NCI-H2196 (cell line): Measurements from ENCODE around the gene DNM1L.
"Not testable (repeated sequence)": the region's sequence is repeated elsewhere in the genome, so short reads cannot be mapped to it uniquely, and the experiment has no call there.

Experiments
- DNase-seq: peaks from one replicate; lab custom pipeline; 2025; ENCODE audit not compliant: unreplicated experiment; lab: John Stamatoyannopoulos, UW

DNM1L gene

GRCh38 chr12:32695787-32696186 is 16.7 kb downstream of the DNM1L start:
- DNase-seq: no peak

- no peak for DNase-seq
Measured at GRCh38 chr12:32697445-32697844, 18.3 kb downstream of the DNM1L start.

GRCh38 chr12:32698285-32698684 is 19.2 kb downstream of the DNM1L start:
- DNase-seq: no peak

- not testable (repeated sequence) for DNase-seq
Measured at GRCh38 chr12:32699437-32699836, 20.3 kb downstream of the DNM1L start.

- no peak for DNase-seq
Measured at GRCh38 chr12:32702473-32702872, 23.4 kb downstream of the DNM1L start.

GRCh38 chr12:32702946-32703345 is 23.8 kb downstream of the DNM1L start:
- no peak for DNase-seq

GRCh38 chr12:32705783-32706182 is 26.7 kb downstream of the DNM1L start:
- no peak for DNase-seq

GRCh38 chr12:32706335-32707024 is 27.4 kb downstream of the DNM1L start:
- DNase-seq: no peak

GRCh38 chr12:32708926-32709325 is 29.8 kb downstream of the DNM1L start:
- no peak for DNase-seq

GRCh38 chr12:32714772-32715171 is 35.7 kb downstream of the DNM1L start:
- DNase-seq: no peak

GRCh38 chr12:32718926-32719325 is 39.8 kb downstream of the DNM1L start:
- no peak for DNase-seq

- not testable (repeated sequence) for DNase-seq
Measured at GRCh38 chr12:32725308-32725707, 46.2 kb downstream of the DNM1L start.

GRCh38 chr12:32726286-32726685 is 47.2 kb downstream of the DNM1L start:
- DNase-seq: no peak

- DNase-seq: no peak
Measured at GRCh38 chr12:32727237-32727636, 48.1 kb downstream of the DNM1L start.

- DNase-seq: no peak
Measured at GRCh38 chr12:32734952-32735351, 55.9 kb downstream of the DNM1L start.

GRCh38 chr12:32736445-32736844 is 57.3 kb downstream of the DNM1L start:
- no peak for DNase-seq

GRCh38 chr12:32737715-32738114 is 58.6 kb downstream of the DNM1L start:
- no peak for DNase-seq

- DNase-seq: no peak
Measured at GRCh38 chr12:32739279-32739678, 60.2 kb downstream of the DNM1L start.

- no peak for DNase-seq
Measured at GRCh38 chr12:32742133-32742532, 63.0 kb downstream of the DNM1L start.

- no peak for DNase-seq
Measured at GRCh38 chr12:32743264-32743663, 64.2 kb downstream of the DNM1L start.

GRCh38 chr12:32753605-32754004 is 74.5 kb downstream of the DNM1L start:
- DNase-seq: no peak

GRCh38 chr12:32754111-32754510 is 75.0 kb downstream of the DNM1L start:
- DNase-seq: no peak

GRCh38 chr12:32755051-32755653 is 76.1 kb downstream of the DNM1L start:
- peak; percentile 88 for DNase-seq
